ENCODE results near the gene LDB1. TPM values are rescaled to one million over a fixed set of nuclear protein-coding genes. Genes with fewer than 3 reads are reported as not detected.

Gene LDB1
- total and polyA plus RNA-seq, 2 donors (not counting 3 experiments of a cell fraction or from before 2014, with no cell fraction given), result 65.7 to 137 TPM

DNA sequence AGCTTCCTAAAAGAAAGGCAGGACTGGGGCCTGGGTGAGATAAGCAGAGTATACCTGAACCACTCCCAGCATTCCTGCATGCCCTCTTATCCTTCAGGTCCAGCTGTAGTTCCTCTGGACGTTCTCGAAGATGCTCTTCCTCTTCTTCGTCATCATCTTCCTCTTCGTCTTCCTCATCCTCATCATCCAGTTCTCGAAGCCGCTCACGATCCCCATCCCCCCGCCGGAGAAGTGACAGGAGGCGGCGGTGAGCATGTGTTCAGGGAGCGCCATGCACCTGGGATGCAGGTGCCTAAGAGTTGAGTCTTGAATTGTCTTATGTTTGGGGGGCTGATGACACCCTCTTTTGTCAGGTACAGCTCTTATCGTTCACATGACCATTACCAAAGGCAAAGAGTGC is 28.1 kb upstream of the LDB1 start:
- Histone ChIP-seq H3K36me3 (ENCODE audit: control insufficient read depth in 2 of 2, extremely low read depth in 1 of 2, insufficient read depth in 2 of 2, low read length in 2 of 2) (peaks cover 16 to 28% of the 10 kb centered on the region in 2 experiments), H3K9me3 (replicated peaks; ENCODE audit: control insufficient read depth, insufficient read depth, low read length) (no peaks in the 10 kb centered on the region), H3K4me3 (replicated peaks in 1 of 3; ENCODE audit: insufficient read depth in 1 of 3, low read depth in 1 of 3, low read length in 3 of 3) (no peak overlapping the region), H3K9ac (replicated peaks; ENCODE audit: extremely low read depth, insufficient read depth, low read length) (no peak overlapping the region), H3K4me1 (ENCODE audit: control insufficient read depth, extremely low read depth, insufficient read depth, low read length) (peaks cover 14% of the 10 kb centered on the region), H3K4me2 (ENCODE audit: insufficient read depth, low read length) (no peak overlapping the region), H3K79me2 (ENCODE audit: control insufficient read depth, insufficient read depth, low read length) (peaks cover 10% of the 10 kb centered on the region), H3K27ac (ENCODE audit: insufficient read depth, low read depth, low read length) (no peak overlapping the region), H3K9me1 (replicated peaks; ENCODE audit: control insufficient read depth, extremely low read depth, insufficient read depth, low read length) (no peaks in the 10 kb centered on the region), H2AFZ (ENCODE audit: low read depth, low read length) (no peak overlapping the region), H4K20me1 (replicated peaks; ENCODE audit: control insufficient read depth, extremely low read depth, insufficient read depth, low read length) (no peaks in the 10 kb centered on the region), H3K27me3 (ENCODE audit: control insufficient read depth in 2 of 2, insufficient read depth in 2 of 2, low read length in 2 of 2) (no peaks in the 10 kb centered on the region)
- dilution Hi-C loops (cut with MboI; ENCODE audit: extremely low pct_ligation_motif_present, low sequenced_read_pairs) (no loop called here), intact Hi-C loops (cut with micrococcal nuclease) (no loop called here)
- FAIRE-seq (no peak), DNase-seq (ENCODE audit: low read depth, low spot score) (no peak)
- TF ChIP-seq FOS (IDR thresholded peaks at IDR 0.05; ENCODE audit: borderline replicate concordance, insufficient read depth, low read length) (no peak), POLR2A (IDR thresholded peaks at IDR 0.05; ENCODE audit: low read depth, low read length) (no peak), POLR2AphosphoS5 (IDR thresholded peaks at IDR 0.05; ENCODE audit: insufficient read depth, low read depth, low read length) (no peak), MYC (IDR thresholded peaks at IDR 0.05; ENCODE audit: low read depth, low read length) (no peak), EZH2 (IDR thresholded peaks at IDR 0.05; ENCODE audit: borderline replicate concordance, low read depth, low read length, severe bottlenecking) (no peak), GATA2 (IDR thresholded peaks at IDR 0.05; ENCODE audit: insufficient read depth, insufficient read length, low read depth, low read length) (no peak), JUN (IDR thresholded peaks at IDR 0.05; ENCODE audit: borderline replicate concordance, insufficient read depth, insufficient read length, low read depth) (no peak)
- TF ChIP-seq, protein P1, sequence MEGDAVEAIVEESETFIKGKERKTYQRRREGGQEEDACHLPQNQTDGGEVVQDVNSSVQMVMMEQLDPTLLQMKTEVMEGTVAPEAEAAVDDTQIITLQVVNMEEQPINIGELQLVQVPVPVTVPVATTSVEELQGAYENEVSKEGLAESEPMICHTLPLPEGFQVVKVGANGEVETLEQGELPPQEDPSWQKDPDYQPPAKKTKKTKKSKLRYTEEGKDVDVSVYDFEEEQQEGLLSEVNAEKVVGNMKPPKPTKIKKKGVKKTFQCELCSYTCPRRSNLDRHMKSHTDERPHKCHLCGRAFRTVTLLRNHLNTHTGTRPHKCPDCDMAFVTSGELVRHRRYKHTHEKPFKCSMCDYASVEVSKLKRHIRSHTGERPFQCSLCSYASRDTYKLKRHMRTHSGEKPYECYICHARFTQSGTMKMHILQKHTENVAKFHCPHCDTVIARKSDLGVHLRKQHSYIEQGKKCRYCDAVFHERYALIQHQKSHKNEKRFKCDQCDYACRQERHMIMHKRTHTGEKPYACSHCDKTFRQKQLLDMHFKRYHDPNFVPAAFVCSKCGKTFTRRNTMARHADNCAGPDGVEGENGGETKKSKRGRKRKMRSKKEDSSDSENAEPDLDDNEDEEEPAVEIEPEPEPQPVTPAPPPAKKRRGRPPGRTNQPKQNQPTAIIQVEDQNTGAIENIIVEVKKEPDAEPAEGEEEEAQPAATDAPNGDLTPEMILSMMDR (IDR thresholded peaks at IDR 0.05; ENCODE audit: extremely low read depth in 1 of 2, insufficient read depth in 1 of 2, low read depth in 1 of 2, low read length in 2 of 2), result no peak
- TF ChIP-seq, protein P2, sequence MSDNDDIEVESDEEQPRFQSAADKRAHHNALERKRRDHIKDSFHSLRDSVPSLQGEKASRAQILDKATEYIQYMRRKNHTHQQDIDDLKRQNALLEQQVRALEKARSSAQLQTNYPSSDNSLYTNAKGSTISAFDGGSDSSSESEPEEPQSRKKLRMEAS (IDR thresholded peaks at IDR 0.05; ENCODE audit: insufficient read depth, insufficient read length), result no peak
- no TSS peak for BruUV-seq (replicated peaks)
- ChIA-PET POLR2A (no interaction called here), CTCF (no interaction called here)

Measured in endothelial cell of umbilical vein (primary cell).